MV-4-11 (cell line): ENCODE measurements around the gene TRIM6.
"Not testable (repeated sequence)": the region's sequence is repeated elsewhere in the genome, so short reads cannot be mapped to it uniquely, and the experiment has no call there.

Experiments used
- DNase-seq: peaks from one replicate; lab custom pipeline; 2025; lab: John Stamatoyannopoulos, UW

The TRIM6 gene

DNA sequence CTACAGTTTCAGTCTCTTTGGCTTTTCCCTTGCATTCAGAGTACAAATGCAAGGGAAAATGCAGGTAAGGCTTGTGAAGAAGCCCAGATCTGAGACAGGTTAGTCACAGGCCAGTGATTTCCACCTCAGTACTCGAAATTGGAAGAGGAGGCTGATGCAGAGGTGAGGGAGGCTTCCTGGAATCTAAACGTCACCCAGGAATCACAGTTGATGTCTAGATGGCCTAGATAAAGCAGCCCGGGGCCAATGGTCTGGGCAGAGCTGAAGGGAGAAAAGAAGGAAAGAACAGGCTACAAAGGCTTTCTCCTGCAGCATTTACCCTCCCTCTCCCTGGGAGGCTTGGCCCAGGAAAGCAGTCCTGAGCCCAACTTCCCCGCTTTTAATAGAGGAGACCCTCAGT lies 8.5 kb downstream of the TRIM6 start:
- DNase-seq, result no peak

DNA sequence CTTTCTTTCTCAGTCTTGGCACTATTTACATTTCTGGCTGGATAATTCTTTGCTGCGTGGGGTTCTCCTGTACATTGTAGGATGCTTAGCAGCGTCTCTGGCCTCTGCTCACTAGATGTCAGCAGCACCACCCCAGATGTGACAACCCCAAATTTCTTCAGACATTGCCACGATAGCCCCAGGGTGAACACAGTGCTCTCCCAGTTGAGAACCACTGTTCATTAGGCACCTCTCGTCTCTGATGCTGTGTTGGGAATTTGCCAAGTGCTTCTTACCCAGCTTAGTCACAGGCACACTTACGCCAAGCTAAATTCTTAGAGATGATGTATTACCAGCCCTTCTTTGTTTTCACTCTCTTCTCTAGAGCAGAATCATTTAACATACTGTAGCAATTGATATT lies 9.4 kb downstream of the TRIM6 start:
- no peak for DNase-seq

- DNase-seq, result no peak
Measured at GRCh38 chr11:5608808-5609207, 12.4 kb downstream of the TRIM6 start.

GRCh38 chr11:5610446-5610845 lies 14.0 kb downstream of the TRIM6 start:
- peak; percentile 15 for DNase-seq

GRCh38 chr11:5611627-5612026 lies 15.2 kb downstream of the TRIM6 start:
- DNase-seq, result no peak

GRCh38 chr11:5618807-5619206 lies 22.4 kb downstream of the TRIM6 start:
- no peak for DNase-seq

- no peak for DNase-seq
Measured at GRCh38 chr11:5620651-5621521, 24.4 kb downstream of the TRIM6 start.

- DNase-seq, result no peak
Measured at GRCh38 chr11:5621580-5621979, 25.1 kb downstream of the TRIM6 start.

GRCh38 chr11:5622802-5623201 lies 26.4 kb downstream of the TRIM6 start:
- DNase-seq, result no peak

DNA sequence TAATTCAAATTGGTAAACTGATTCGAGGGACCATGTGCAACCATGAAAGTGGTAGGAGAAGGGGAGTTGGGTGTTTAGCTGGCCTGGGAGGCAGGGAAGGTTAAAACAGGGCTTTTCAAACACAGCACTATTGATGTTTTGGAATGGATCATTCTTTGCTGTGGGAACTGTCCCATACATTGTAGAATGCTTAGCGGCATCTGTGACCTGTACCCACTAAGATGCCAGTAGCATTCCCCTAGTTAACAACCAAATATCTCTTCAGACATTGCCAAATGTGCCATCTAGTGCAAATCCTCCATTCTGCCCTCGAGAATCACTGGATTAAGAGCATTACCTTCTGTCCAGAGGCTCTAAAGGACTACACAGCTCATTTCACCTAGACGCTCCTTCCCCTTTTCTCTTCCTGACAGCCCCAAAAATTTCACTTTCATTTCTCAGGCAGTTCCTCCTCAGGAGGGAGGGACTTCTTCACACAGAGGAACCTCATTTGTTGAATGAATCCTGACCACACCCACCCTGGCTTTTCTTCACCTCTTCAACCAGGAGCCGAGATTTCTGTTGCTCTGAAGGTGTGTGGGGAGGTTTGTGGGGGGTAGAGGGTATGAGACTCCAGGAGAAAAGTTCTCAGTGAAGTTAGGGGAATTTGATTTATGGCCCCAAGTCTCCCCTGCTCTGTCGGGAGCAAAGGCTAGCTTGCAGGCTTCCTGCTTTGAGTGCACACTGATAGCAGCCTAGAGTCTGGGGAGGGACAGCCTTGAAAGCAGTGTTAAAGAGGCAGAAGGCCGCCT lies 28.2 kb downstream of the TRIM6 start, which contains the start of gene TRIM34:
TSS of gene TRIM34 (plus strand) at position 513 of the 791 bp plus-strand sequence. CDS start 7,331 bp downstream, outside the sequence.
- DNase-seq, result peak; percentile 89

GRCh38 chr11:5625281-5625680 lies 28.8 kb downstream of the TRIM6 start:
- no peak for DNase-seq

DNA sequence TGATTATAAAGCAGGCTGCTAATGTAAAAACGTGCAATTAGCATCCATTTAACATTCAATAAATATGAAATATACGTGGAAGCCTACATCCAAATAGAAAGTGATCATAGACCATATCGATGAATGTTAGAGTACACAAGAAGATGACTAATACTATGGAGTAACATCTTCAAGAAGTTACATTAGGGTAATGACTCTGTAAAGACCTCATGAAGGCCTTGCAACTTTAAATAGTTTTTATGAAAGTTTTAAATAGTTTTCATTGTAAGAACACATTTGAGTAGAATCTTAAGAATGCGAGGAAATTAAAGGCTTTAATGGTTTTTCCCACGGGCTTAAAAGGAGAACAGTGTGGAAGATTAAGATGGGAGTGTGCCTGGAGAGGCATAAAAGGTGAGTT lies 29.8 kb downstream of the TRIM6 start:
- DNase-seq, result peak; percentile 45

DNA sequence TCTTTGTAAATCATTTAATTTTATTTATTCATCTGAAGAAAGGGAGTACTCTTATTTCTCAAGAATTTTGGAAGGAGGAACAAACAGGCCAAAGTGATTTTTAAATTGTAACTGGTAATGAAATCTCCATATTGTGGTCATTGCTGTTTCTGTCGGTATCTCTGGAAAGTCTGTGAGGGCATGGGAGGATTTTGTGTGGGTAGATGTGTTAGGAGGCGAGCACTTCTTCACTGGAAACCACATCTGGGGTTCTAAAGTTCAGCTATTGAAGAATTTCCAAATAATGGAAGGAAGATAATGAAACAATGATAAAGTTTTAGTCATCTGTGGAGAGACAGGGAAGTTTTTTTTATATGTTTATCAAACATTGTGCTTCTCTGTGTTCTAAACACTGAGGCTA lies 35.0 kb downstream of the TRIM6 start:
- DNase-seq, result peak; percentile 60

DNA sequence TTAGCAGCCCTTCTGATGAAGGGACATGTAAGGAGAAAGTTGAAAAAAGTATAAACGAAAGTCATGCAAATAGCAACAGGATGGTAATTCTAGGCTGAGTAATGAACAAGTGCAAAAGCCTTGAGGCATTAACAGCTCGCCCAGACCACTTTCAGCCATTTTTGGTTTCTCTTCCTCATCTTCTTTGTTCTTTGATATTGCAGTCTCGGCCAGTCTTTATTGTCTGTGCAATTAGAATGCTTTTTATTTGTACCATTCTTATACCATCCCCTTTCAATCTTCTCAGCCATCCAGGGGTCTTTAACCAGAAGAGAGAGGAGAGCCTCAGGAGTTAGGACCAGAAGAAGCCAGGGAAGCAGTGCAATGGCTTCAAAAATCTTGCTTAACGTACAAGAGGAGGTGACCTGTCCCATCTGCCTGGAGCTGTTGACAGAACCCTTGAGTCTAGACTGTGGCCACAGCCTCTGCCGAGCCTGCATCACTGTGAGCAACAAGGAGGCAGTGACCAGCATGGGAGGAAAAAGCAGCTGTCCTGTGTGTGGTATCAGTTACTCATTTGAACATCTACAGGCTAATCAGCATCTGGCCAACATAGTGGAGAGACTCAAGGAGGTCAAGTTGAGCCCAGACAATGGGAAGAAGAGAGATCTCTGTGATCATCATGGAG lies 35.7 kb downstream of the TRIM6 start:
- DNase-seq, result peak; percentile 80

DNA sequence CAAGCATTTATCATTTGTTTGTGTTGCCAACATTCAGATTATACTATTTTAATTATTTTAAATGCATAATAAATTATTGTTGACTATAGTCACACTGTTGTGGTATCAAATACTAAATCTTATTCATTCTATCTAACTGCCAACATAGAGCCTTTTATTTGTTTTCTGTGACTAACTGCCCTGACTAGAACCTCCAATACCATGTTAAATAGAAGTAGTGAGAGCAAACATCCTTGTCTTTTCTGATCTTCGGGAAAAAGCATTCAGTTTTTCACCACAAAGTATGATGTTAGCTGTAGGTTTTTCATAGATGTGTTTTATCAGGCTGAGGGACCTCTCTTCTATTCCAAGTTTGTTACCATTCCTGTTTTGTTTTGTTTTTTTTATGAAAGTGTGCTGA lies 43.5 kb downstream of the TRIM6 start:
- DNase-seq, result no peak

GRCh38 chr11:5643585-5643984 lies 47.1 kb downstream of the TRIM6 start:
- no peak for DNase-seq

GRCh38 chr11:5646139-5646538 lies 49.7 kb downstream of the TRIM6 start:
- no peak for DNase-seq

- DNase-seq, result no peak
Measured at GRCh38 chr11:5655474-5655873, 59.0 kb downstream of the TRIM6 start.

DNA sequence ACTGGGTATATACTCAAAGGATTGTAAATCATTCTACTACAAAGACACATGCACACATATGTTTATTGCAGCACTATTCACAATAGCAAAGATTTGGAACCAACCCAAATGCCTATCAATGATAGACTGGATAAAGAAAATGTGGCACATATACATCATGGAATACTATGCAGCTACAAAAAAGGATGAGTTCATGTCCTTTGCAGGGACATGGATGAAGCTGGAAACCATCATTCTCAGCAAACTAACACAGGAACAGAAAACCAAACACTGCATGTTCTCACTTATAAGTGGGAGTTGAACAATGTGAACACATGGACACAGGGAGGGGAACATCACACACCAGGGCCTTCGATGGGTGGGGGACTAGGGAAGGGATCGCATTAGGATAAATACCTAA lies 60.5 kb downstream of the TRIM6 start:
- DNase-seq, result not testable (repeated sequence)

DNA sequence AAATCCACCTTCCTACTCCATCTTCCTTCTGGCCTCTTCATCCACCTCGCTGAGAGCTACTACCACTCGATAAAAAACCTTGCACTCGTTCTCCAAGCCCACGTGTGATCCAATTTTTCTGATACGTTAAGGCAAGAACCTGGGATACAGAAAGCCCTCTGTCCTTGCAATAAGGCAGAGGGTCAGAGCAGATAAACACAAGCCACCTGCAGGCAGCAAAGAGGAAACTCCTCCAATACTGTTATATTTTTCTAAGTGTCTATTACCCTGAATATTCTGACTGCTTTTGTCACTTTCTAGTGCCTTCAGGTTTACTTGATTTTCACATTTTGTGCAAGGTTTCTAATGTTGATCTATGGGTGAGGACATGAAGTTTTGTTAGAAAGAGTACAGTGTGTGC lies 61.9 kb downstream of the TRIM6 start:
- no peak for DNase-seq
